ENCODE results near the gene TBC1D22A.

Gene TBC1D22A

DNA sequence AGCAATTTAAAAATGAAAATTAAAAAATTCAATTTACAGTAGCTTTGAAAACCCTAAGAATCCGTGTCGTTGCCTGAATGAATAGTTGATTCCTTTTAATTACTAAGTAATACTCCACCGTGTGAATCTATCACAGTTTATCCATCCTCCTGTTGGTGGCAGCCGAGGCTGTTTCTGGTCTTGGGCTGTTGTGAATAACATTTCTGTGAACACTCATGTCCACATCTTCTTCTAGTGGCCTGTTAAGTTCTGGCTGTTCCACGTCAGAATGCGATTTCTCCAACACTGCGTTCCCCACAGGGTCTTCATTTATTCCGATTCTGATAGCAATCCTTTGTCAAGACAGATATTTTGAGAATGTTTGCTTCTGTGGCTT is 223.0 kb downstream of the TBC1D22A start:
- Histone ChIP-seq H3K4me2 (ENCODE audit: low read length) (no peak overlapping the region), H3K4me1 (ENCODE audit: insufficient read depth, low read length, severe bottlenecking) (no peaks in the 10 kb centered on the region), H3K27me3 (ENCODE audit: insufficient read depth, low read length) (no peaks in the 10 kb centered on the region), H3K4me3 (ENCODE audit: low read depth, low read length, poor library complexity, severe bottlenecking) (no peak overlapping the region), H3K36me3 (ENCODE audit: insufficient read depth, low read length) (peaks cover 7% of the 10 kb centered on the region; the same call in 1 of the 2 replicates), H3K27ac (ENCODE audit: low read depth, low read length, poor library complexity, severe bottlenecking) (no peak overlapping the region), H2AFZ (ENCODE audit: low read length) (no peak overlapping the region), H3F3A (ENCODE audit: insufficient read depth, low read length) (no peaks in the 10 kb centered on the region), H3K9me3 (ENCODE audit: low read length) (no peaks in the 10 kb centered on the region), H3K9ac (ENCODE audit: low read length) (no peak overlapping the region), H3K9me2 (ENCODE audit: low read depth, low read length) (no peaks in the 10 kb centered on the region), H3K79me2 (ENCODE audit: insufficient read depth, low read length) (no peaks in the 10 kb centered on the region), H4K20me1 (ENCODE audit: insufficient read depth, low read length) (no peaks in the 10 kb centered on the region)
- no peak for TF ChIP-seq EZH2 (IDR thresholded peaks at IDR 0.05; ENCODE audit: borderline replicate concordance, low read length)
- TF ChIP-seq, protein P1, sequence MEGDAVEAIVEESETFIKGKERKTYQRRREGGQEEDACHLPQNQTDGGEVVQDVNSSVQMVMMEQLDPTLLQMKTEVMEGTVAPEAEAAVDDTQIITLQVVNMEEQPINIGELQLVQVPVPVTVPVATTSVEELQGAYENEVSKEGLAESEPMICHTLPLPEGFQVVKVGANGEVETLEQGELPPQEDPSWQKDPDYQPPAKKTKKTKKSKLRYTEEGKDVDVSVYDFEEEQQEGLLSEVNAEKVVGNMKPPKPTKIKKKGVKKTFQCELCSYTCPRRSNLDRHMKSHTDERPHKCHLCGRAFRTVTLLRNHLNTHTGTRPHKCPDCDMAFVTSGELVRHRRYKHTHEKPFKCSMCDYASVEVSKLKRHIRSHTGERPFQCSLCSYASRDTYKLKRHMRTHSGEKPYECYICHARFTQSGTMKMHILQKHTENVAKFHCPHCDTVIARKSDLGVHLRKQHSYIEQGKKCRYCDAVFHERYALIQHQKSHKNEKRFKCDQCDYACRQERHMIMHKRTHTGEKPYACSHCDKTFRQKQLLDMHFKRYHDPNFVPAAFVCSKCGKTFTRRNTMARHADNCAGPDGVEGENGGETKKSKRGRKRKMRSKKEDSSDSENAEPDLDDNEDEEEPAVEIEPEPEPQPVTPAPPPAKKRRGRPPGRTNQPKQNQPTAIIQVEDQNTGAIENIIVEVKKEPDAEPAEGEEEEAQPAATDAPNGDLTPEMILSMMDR (IDR thresholded peaks at IDR 0.05; ENCODE audit: low read length): no peak

DNA sequence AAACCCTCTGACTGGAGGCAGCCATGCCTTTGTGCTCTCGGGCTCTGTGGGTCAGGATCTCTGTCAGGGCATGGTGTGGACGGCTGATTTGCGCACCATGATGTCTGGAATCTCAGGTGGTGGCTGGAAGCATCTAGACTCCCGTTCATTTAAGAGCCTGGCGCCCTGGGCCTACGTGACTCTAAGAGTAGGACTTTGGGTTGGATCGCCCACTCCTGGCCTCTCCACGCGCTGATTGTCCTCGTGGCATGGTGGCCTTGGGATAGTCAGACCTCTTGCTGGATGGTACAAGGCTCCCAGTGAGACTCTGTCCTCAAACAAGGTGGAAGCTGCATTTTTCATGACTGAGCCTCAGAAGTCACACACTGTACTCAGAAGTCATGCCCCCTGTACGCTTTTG is 224.3 kb downstream of the TBC1D22A start:
- no peak overlapping the region for H3K9ac ChIP-seq (ENCODE audit: low read length)
- H3K27me3 ChIP-seq (ENCODE audit: insufficient read depth, low read length): no peaks in the 10 kb centered on the region
- no peaks in the 10 kb centered on the region for H3F3A ChIP-seq (ENCODE audit: insufficient read depth, low read length)
- no peak overlapping the region for H2AFZ ChIP-seq (ENCODE audit: low read length)
- H3K27ac ChIP-seq (ENCODE audit: low read depth, low read length, poor library complexity, severe bottlenecking): no peak overlapping the region
- H3K4me3 ChIP-seq (ENCODE audit: low read depth, low read length, poor library complexity, severe bottlenecking): no peak overlapping the region
- no peaks in the 10 kb centered on the region for H3K4me1 ChIP-seq (ENCODE audit: insufficient read depth, low read length, severe bottlenecking)
- peaks cover 7% of the 10 kb centered on the region; the same call in 1 of the 2 replicates for H3K36me3 ChIP-seq (ENCODE audit: insufficient read depth, low read length)
- H3K9me2 ChIP-seq (ENCODE audit: low read depth, low read length): no peaks in the 10 kb centered on the region
- H4K20me1 ChIP-seq (ENCODE audit: insufficient read depth, low read length): no peaks in the 10 kb centered on the region
- H3K4me2 ChIP-seq (ENCODE audit: low read length): no peak overlapping the region
- H3K9me3 ChIP-seq (ENCODE audit: low read length): no peaks in the 10 kb centered on the region
- no peaks in the 10 kb centered on the region for H3K79me2 ChIP-seq (ENCODE audit: insufficient read depth, low read length)
- TF ChIP-seq EZH2 (IDR thresholded peaks at IDR 0.05; ENCODE audit: borderline replicate concordance, low read length): no peak
- TF ChIP-seq, protein P1 (IDR thresholded peaks at IDR 0.05; ENCODE audit: low read length): no peak

DNA sequence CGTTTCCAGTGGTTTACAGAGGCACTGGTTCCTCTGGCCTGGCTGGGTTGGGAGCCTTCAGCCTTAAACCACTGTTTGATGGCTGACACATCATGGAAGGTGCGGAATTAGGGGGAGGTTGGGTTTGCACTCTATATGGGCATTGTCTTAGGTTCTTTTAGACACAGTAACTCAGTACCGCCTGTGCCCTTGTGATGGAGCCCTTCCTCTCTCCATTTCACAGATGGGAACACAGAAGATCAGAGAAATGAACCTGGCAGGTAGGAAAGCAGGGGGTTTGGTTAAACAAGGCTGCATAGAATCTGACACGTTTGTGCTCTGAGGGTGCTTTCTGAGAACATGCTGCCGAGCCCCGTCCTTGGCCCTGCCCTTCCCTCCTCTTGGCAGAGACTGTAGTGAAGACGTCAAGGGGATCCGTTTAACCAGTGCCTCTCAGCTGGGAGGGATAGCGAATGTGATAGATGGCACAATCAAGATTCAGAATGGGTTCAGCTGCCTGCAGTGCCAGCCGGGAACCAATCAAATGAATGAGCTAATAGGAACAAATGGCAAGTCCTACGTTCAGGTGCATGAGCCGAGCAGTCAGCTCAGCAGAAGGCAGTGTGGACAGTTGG is 228.6 kb downstream of the TBC1D22A start:
- H3F3A ChIP-seq (ENCODE audit: insufficient read depth, low read length): no peaks in the 10 kb centered on the region
- no peaks in the 10 kb centered on the region for H3K27me3 ChIP-seq (ENCODE audit: insufficient read depth, low read length)
- H2AFZ ChIP-seq (ENCODE audit: low read length): no peak overlapping the region
- H3K9me3 ChIP-seq (ENCODE audit: low read length): no peaks in the 10 kb centered on the region
- H3K4me2 ChIP-seq (ENCODE audit: low read length): no peak overlapping the region
- H3K27ac ChIP-seq (ENCODE audit: low read depth, low read length, poor library complexity, severe bottlenecking): no peak overlapping the region
- peaks cover 7% of the 10 kb centered on the region; the same call in 1 of the 2 replicates for H3K36me3 ChIP-seq (ENCODE audit: insufficient read depth, low read length)
- H3K4me1 ChIP-seq (ENCODE audit: insufficient read depth, low read length, severe bottlenecking): no peaks in the 10 kb centered on the region
- H4K20me1 ChIP-seq (ENCODE audit: insufficient read depth, low read length): no peaks in the 10 kb centered on the region
- no peak overlapping the region for H3K9ac ChIP-seq (ENCODE audit: low read length)
- TF ChIP-seq, protein P1 (IDR thresholded peaks at IDR 0.05; ENCODE audit: low read length): no peak
- TF ChIP-seq EZH2 (IDR thresholded peaks at IDR 0.05; ENCODE audit: borderline replicate concordance, low read length): no peak
- H3K79me2 ChIP-seq (ENCODE audit: insufficient read depth, low read length): no peaks in the 10 kb centered on the region
- H3K9me2 ChIP-seq (ENCODE audit: low read depth, low read length): no peaks in the 10 kb centered on the region
- H3K4me3 ChIP-seq (ENCODE audit: low read depth, low read length, poor library complexity, severe bottlenecking): no peak overlapping the region
